GM12875 (cell line): ENCODE data around the gene REEP2.
"Not testable (repeated sequence)": the region's sequence is repeated elsewhere in the genome, so short reads cannot be mapped to it uniquely, and the experiment has no call there.

Source experiments
- H3K4me3 ChIP-seq: one replicate; pipeline ENCODE4 v1.5.1; 2011; ENCODE audit warnings: low read depth, low read length, control low read depth
- CTCF ChIP-seq: IDR thresholded peaks from 2 replicates; pipeline ENCODE4 v1.5.1; 2011; ENCODE audit warnings: low read depth, mild to moderate bottlenecking, control low read depth, inconsistent platforms, low read length, moderate library complexity, borderline replicate concordance; ENCODE audit not compliant: insufficient read depth

REEP2 gene

GRCh38 chr5:138471052-138471361, 32.1 kb downstream of the REEP2 start:
- no peak for TF ChIP-seq CTCF
- H3K4me3 ChIP-seq = no peak overlapping the region

GRCh38 chr5:138472353-138472752, 33.5 kb downstream of the REEP2 start:
- TF ChIP-seq CTCF = no peak
- no peak overlapping the region for H3K4me3 ChIP-seq

GRCh38 chr5:138473151-138473550, 34.3 kb downstream of the REEP2 start:
- not testable (repeated sequence) for H3K4me3 ChIP-seq

DNA sequence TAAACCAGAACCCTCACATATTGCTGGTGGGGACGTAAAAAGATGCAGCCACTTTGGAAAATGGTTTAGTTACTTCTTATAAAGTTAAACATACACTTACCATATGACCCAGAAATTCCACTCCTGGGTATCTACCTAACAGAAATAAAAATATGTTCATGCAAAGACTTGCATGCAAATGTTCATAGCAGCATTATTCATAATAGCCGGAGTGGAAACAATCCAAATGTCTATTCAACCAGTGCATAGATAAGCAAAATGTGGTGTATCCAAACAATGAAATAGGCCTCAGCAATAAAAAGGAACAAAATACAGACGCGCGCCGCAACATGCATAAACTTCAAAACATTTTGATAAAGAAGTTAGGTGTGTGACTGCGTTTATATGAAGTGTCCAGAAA, 38.1 kb downstream of the REEP2 start:
- TF ChIP-seq CTCF = no peak

DNA sequence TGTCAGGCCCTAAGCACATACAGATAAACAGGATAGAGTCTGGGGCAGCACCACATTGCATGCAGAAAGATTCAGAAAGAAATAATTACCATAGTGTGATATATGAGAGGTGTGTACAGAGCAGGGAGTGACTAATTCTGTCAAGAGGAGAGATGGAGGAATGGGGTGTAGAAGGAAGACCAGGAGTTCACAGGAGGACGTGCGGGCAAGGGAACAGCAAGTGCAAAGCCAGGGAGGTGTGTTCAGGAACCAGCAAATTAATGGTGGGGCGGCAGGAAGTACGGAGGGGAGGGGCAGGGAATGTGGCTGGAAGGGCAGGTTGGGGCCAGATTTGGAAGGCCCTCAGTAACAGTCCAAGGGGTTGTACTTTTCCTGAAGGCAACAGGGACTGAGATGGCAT, 43.8 kb downstream of the REEP2 start:
- no peak for TF ChIP-seq CTCF
- no peak overlapping the region for H3K4me3 ChIP-seq

More for the DNA sequence above, 38.1 kb downstream of the REEP2 start:
- no peak overlapping the region for H3K4me3 ChIP-seq

GRCh38 chr5:138488481-138488945, 49.7 kb downstream of the REEP2 start:
- no peak for TF ChIP-seq CTCF

DNA sequence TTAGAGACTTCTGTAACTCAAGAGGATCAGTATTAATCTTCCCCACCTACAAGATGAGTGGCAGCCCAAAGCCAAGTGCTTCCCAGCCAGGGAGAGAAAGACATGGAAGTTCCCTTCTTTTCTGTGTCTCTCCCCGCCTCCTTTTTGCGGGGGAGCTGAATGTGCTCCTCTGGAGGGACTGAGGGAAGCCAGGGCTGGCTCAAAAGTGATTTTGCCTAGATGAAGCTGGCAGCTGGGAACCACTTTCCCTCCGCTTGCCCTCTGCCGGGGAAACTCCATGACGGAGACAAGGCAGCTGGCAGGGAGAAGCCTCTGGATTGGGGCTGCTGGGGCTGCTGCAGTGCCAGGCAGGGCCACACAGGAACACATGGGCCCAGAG, 50.8 kb downstream of the REEP2 start:
- no peak overlapping the region for H3K4me3 ChIP-seq
- TF ChIP-seq CTCF = no peak

More at GRCh38 chr5:138488481-138488945, 49.7 kb downstream of the REEP2 start:
- H3K4me3 ChIP-seq = no peak overlapping the region

DNA sequence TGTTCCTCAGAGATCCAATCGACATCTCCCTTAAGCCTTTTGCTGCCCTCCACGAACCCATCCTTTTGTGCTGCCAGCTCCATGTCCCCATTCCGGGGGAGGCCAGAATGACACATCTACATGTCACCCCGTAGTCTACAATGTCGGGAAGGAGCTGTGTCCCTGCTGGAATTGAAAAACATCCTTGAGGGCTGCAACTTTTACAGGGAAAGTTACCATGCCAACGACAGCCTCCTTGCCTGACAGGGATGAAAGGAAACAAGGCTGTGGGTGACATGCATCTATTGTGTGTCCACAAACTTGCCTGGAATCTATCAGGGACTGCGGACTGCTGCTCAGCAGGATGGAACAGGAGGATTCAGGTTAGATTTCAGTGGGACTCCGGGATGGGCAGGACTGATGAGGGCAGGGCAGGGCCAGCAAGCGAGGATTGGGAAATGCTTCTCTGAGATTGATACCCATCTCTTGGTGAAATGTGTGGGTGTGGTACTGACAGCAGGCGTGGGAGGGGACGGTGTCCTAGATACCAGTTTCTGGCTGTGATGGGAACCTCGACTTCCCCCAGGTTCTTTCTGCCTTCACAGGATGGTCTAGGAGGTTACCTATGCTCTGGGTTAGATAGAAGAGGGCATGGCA, 51.9 kb downstream of the REEP2 start:
- no peak for TF ChIP-seq CTCF
- H3K4me3 ChIP-seq = no peak overlapping the region
